PC-9 (cell line): ENCODE data around the gene HAAO. TPM values are rescaled to one million over a fixed set of nuclear protein-coding genes. Genes with fewer than 3 reads are reported as not detected.
A peak's percentile ranks its signal among the peaks of the same experiment; 100 is the strongest.

Source experiments
- BruUV-seq: library from RNA; stranded (reverse); fragments of 400-500 nt; replicated peaks from 2 replicates; lab custom pipeline; 2021; lab: Mats Ljungman, UMichigan
- CTCF ChIA-PET: fragments of 300-600 bp; sonication (Branson Sonifier 250); formaldehyde crosslinking; loops from one replicate; lab custom pipeline; 2022; ENCODE audit warnings: antibody characterized with exemption; lab: Charles Lee
- POLR2A ChIA-PET: fragments of 300-600 bp; sonication (Branson Sonifier 250); formaldehyde crosslinking; loops from one replicate; lab custom pipeline; 2022; ENCODE audit warnings: antibody characterized with exemption; ENCODE audit not compliant: unreplicated experiment; lab: Charles Lee
- DNase-seq, 2 experiments: peaks; one replicate each; pipeline versions ENCODE4 v3.0.0 to v3.0.0-alpha.2; 2015 to 2022; ENCODE audit warnings: mixed read lengths in 1 of 2
- H2AFZ ChIP-seq: fragments of 200-600 bp; sonication (generic); 2 replicates; pipeline ENCODE4 v1.8.1; 2017; ENCODE audit warnings: antibody characterized with exemption
- H3F3A ChIP-seq: fragments of 200-600 bp; sonication (generic); 2 replicates; pipeline ENCODE4 v1.8.1; 2017; ENCODE audit warnings: antibody characterized with exemption, mild to moderate bottlenecking, low read depth; ENCODE audit not compliant: insufficient read depth
- H3K27ac ChIP-seq: fragments of 200-600 bp; sonication (generic); 2 replicates; pipeline ENCODE4 v1.6.1; 2016; ENCODE audit warnings: mixed run types
- H3K27me3 ChIP-seq: fragments of 200-600 bp; sonication (generic); 2 replicates; pipeline ENCODE4 v1.6.1; 2016; ENCODE audit warnings: low read depth, mixed run types; ENCODE audit not compliant: insufficient read depth
- H3K36me3 ChIP-seq: fragments of 200-600 bp; sonication (generic); 2 replicates; pipeline ENCODE4 v1.6.1; 2016; ENCODE audit warnings: low read depth, mixed run types
- H3K4me1 ChIP-seq: fragments of 200-600 bp; sonication (generic); replicated peaks from 2 replicates; pipeline ENCODE4 v1.6.1; 2016; ENCODE audit warnings: mixed run types; ENCODE audit not compliant: insufficient read depth
- H3K4me2 ChIP-seq: fragments of 200-600 bp; sonication (generic); 2 replicates; pipeline ENCODE4 v1.6.1; 2017; ENCODE audit warnings: mixed run types
- H3K4me3 ChIP-seq: fragments of 200-600 bp; sonication (generic); 2 replicates; pipeline ENCODE4 v1.6.1; 2016; ENCODE audit warnings: mixed run types
- H3K79me2 ChIP-seq: fragments of 200-600 bp; sonication (generic); 2 replicates; pipeline ENCODE4 v1.6.1; 2017; ENCODE audit warnings: low read depth, mixed run types
- H3K9me2 ChIP-seq: fragments of 200-600 bp; sonication (generic); 2 replicates; pipeline ENCODE4 v1.8.1; 2017; ENCODE audit warnings: mild to moderate bottlenecking; ENCODE audit not compliant: insufficient read depth
- H3K9me3 ChIP-seq: fragments of 200-600 bp; sonication (generic); 2 replicates; pipeline ENCODE4 v1.8.1; 2016; ENCODE audit warnings: low read depth; ENCODE audit not compliant: insufficient read depth
- H4K20me1 ChIP-seq: fragments of 200-600 bp; sonication (generic); 2 replicates; pipeline ENCODE4 v1.8.1; 2017; ENCODE audit not compliant: insufficient read depth
- CTCF ChIP-seq: fragments of 200-600 bp; sonication (generic); conservative IDR thresholded peaks from 2 replicates; pipeline ENCODE4 v1.6.1; 2017; ENCODE audit warnings: mixed run types, antibody characterized with exemption, mild to moderate bottlenecking, moderate library complexity
- EZH2 ChIP-seq: fragments of 200-600 bp; sonication (generic); IDR thresholded peaks from 2 replicates; pipeline ENCODE4 v1.8.0; 2017; ENCODE audit warnings: antibody characterized with exemption, low read depth
- intact Hi-C: fragments of 100-400 bp; cut with micrococcal nuclease; formaldehyde crosslinking; loops from one replicate; pipeline ENCODE4 v1.10.0; 2022; ENCODE audit not compliant: unreplicated experiment
- total RNA-seq: library from RNA; stranded (reverse); gene quantifications from 2 replicates; pipeline ENCODE4 v1.2.3, GENCODE V29; 2021

The HAAO gene
- total RNA-seq, 1 experiment from 2014 or later = not detected

GRCh38 chr2:42795275-42795674 is 2.9 kb upstream of the HAAO start:
- Histone ChIP-seq H3K4me3 (no peak overlapping the region), H3K27me3 (no peaks in the 10 kb centered on the region), H4K20me1 (no peaks in the 10 kb centered on the region), H3F3A (no peaks in the 10 kb centered on the region), H3K4me1 (no peaks in the 10 kb centered on the region; the same call in 1 of the 2 replicates), H3K27ac (no peak overlapping the region), H3K9me2 (no peaks in the 10 kb centered on the region), H3K36me3 (no peaks in the 10 kb centered on the region), H3K9me3 (no peaks in the 10 kb centered on the region), H2AFZ (no peak overlapping the region), H3K4me2 (no peak overlapping the region), H3K79me2 (no peaks in the 10 kb centered on the region)
- intact Hi-C loops = no loop called here
- DNase-seq = no peak
- TF ChIP-seq EZH2 (no peak), CTCF (no peak)
- no TSS peak for BruUV-seq
- POLR2A ChIA-PET = interaction anchor here (0.6 kb wide), 1 partner anchor 10 kb away, joined by 5 read pairs; no protein-coding TSS in a partner anchor
- CTCF ChIA-PET = no interaction called here

- no peak overlapping the region for H3K4me2 ChIP-seq
- H4K20me1 ChIP-seq = no peaks in the 10 kb centered on the region
- no peaks in the 10 kb centered on the region for H3K4me1 ChIP-seq
- H3K27ac ChIP-seq = no peak overlapping the region
- intact Hi-C loops = no loop called here
- no peaks in the 10 kb centered on the region for H3K9me2 ChIP-seq
- ChIA-PET CTCF (interaction anchor here (0.5 to 0.6 kb wide), 2 partner anchors 177 to 182 kb away, joined by 3 read pairs; no protein-coding TSS in a partner anchor), POLR2A (interaction anchor here (0.6 kb wide), 1 partner anchor 11 kb away, joined by 5 read pairs; no protein-coding TSS in a partner anchor)
- TF ChIP-seq CTCF (peak; percentile 40), EZH2 (no peak)
- no peak overlapping the region for H2AFZ ChIP-seq
- no TSS peak for BruUV-seq
- no peak for DNase-seq
- H3K9me3 ChIP-seq = no peaks in the 10 kb centered on the region
- no peaks in the 10 kb centered on the region for H3K27me3 ChIP-seq
- no peaks in the 10 kb centered on the region for H3K36me3 ChIP-seq
- H3K79me2 ChIP-seq = no peaks in the 10 kb centered on the region
- no peaks in the 10 kb centered on the region for H3F3A ChIP-seq
- H3K4me3 ChIP-seq = no peak overlapping the region
Observed at GRCh38 chr2:42794271-42795046, 2.1 kb upstream of the HAAO start.

- intact Hi-C loops = no loop called here
- POLR2A ChIA-PET = no interaction called here
- no TSS peak for BruUV-seq
Observed at GRCh38 chr2:42793334-42794270, 1.2 kb upstream of the HAAO start.

More at GRCh38 chr2:42793334-42794270, 1.2 kb upstream of the HAAO start:
- H3F3A ChIP-seq = no peaks in the 10 kb centered on the region
- CTCF ChIA-PET = interaction anchor here (0.5 to 0.6 kb wide), 2 partner anchors 178 to 183 kb away, joined by 3 read pairs; no protein-coding TSS in a partner anchor
- no peaks in the 10 kb centered on the region for H3K36me3 ChIP-seq
- no peaks in the 10 kb centered on the region for H4K20me1 ChIP-seq
- H3K27ac ChIP-seq = no peak overlapping the region
- no peaks in the 10 kb centered on the region for H3K4me1 ChIP-seq
- no peak overlapping the region for H2AFZ ChIP-seq
- no peaks in the 10 kb centered on the region for H3K79me2 ChIP-seq
- no peaks in the 10 kb centered on the region for H3K9me2 ChIP-seq
- H3K4me2 ChIP-seq = no peak overlapping the region
- no peak for TF ChIP-seq EZH2
- no peak for TF ChIP-seq CTCF
- DNase-seq = no peak
- no peaks in the 10 kb centered on the region for H3K9me3 ChIP-seq
- H3K27me3 ChIP-seq = no peaks in the 10 kb centered on the region
- H3K4me3 ChIP-seq = no peak overlapping the region
